ENCODE measurements around the gene SLC17A5.
"Not testable (repeated sequence)": the region's sequence is repeated elsewhere in the genome, so short reads cannot be mapped to it uniquely, and the experiment has no call there.

The SLC17A5 gene

GRCh38 chr6:73564578-73565345 lies 89.0 kb downstream of the SLC17A5 start:
- DNase-seq = no peak

- no peak for DNase-seq
Observed at GRCh38 chr6:73562558-73562957, 91.2 kb downstream of the SLC17A5 start.

GRCh38 chr6:73560853-73561407 lies 92.9 kb downstream of the SLC17A5 start:
- DNase-seq = no peak

- DNase-seq = no peak
Observed at GRCh38 chr6:73560182-73560732, 93.5 kb downstream of the SLC17A5 start.

- not testable (repeated sequence) for DNase-seq
Observed at GRCh38 chr6:73559399-73559794, 94.4 kb downstream of the SLC17A5 start.

GRCh38 chr6:73558624-73559398 lies 95.0 kb downstream of the SLC17A5 start:
- DNase-seq = no peak

- DNase-seq = no peak
Observed at GRCh38 chr6:73556836-73557235, 97.0 kb downstream of the SLC17A5 start.

- DNase-seq = not testable (repeated sequence)
Observed at GRCh38 chr6:73555380-73555949, 98.3 kb downstream of the SLC17A5 start.

GRCh38 chr6:73551115-73551514 lies 102.7 kb downstream of the SLC17A5 start:
- not testable (repeated sequence) for DNase-seq

GRCh38 chr6:73548458-73549446 lies 105.0 kb downstream of the SLC17A5 start:
- DNase-seq = no peak

- DNase-seq = no peak
Observed at GRCh38 chr6:73547036-73547435, 106.8 kb downstream of the SLC17A5 start.

Data from DMS79 (cell line).